Epithelial cell of prostate (primary cell): ENCODE results near the gene TMEM144.

Source experiments
- DNase-seq: peaks from one replicate; pipeline ENCODE4 v3.0.0-alpha.2; 2011; ENCODE audit warnings: low read depth, low spot score
- H3K27ac ChIP-seq: fragments of 450-650 bp; 2 replicates; pipeline ENCODE4 v1.5.1; 2017; ENCODE audit warnings: mild to moderate bottlenecking

The TMEM144 gene

GRCh38 chr4:158209825-158210807 lies at the start of gene TMEM144:
Gene TMEM144 (plus strand): TSS chr4:158210486. CDS start chr4:158212668, 2,182 bp downstream.
- peak within 1 kb of the TSS; percentile 67 for H3K27ac ChIP-seq
- peak; percentile 49 for DNase-seq

DNA sequence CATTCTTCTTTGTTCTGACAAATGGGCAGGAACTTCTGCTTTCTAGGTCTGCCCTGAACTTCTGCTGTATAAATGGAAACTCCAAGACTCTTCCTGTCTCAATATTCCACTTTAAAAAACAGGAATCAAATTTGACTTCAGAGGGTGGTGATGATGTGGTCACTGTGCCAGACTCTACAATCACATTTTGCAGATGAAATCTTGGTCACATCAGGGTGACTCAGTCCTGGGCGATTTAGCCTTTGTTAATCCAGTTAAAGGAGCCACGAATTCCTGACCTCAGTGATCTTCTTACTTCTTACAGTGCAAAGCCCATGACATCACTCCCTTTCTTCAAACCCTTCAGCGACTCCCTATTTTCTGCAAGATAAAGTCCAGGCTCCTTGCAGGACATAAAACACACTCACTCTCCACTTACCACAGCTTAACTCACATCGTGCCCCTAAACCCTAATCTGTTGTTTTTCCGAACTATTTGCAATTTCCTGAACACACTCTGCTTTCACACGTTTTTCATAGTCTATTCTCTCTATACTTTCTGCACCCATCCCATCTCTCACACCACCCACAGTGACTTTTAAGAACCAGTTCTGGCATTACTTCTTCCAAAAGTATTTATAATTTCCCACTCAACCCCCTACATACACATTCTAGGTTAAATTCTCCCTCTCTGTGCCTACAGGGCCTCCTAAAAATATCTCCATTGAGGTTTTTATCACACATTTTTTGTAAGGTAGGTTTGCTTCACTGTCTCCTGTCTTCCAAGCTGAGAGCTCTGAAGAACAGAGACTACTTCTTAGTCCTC lies 48.5 kb upstream of the TMEM144 start:
- DNase-seq = no peak
- H3K27ac ChIP-seq = peak overlapping the region; percentile 44

GRCh38 chr4:158162631-158163030 lies 47.7 kb upstream of the TMEM144 start:
- no peak for DNase-seq
- no peak overlapping the region for H3K27ac ChIP-seq

- H3K27ac ChIP-seq = no peak overlapping the region
- no peak for DNase-seq
Observed at GRCh38 chr4:158163941-158164767, 46.1 kb upstream of the TMEM144 start.

DNA sequence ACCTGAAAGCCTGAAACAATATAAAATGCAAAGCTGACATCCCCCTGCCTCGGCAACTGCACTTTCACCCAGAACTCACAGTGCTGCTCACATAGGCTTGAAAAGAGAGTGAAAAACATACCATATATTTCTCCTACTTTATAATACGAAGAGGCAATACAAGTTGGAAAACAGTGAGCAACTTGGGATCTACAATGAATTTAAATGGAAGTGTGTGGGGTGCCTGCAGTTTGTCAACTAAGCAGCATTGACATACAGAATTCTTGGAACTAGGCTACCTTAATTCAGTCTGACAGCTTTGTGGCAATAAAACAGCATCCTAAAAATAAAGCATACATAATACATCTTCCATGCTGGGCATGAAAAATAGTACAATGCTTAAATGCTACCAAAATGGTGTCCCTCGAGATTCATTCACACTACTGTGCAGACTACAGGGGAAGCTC lies 45.5 kb upstream of the TMEM144 start:
- no peak overlapping the region for H3K27ac ChIP-seq
- no peak for DNase-seq

DNA sequence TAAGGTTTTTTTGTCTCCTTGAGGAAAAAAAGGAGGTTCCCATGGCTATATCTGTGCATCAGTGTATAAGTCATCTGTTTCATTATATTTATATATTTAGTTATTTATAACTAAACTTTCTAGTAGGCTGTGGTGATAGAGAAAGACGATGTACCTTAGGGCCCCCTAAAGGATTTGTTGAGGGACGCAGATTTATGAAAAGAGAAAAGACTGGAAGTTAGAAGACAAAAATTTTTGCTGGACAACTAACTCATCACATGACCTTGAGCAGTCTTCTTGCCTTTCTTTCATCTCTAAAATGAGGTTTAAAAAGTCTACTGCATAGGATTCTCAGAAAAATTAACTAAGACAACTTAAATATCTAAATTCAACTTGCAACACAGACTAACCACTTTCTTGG lies 43.6 kb upstream of the TMEM144 start:
- no peak for DNase-seq
- no peak overlapping the region for H3K27ac ChIP-seq

DNA sequence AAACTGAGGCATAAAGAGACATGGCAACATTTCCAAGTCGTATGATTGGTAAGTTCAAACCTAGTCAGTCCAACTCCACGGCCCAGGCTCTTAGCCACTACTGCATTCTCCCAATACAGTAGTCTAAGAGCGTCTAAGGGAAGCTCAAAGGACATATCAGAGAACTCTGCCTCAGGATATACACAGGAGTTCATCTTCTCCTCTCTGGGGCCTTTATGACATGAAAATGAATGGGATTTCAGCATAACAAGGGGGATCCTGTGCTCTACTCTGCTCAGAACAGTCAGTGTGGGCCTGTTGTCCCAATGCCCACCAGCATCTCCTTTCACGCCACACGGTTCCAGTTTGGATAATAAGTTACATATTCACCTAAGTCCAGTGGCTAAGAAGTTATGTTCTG lies 41.7 kb upstream of the TMEM144 start:
- no peak for DNase-seq
- no peak overlapping the region for H3K27ac ChIP-seq

GRCh38 chr4:158169506-158169905 lies 40.8 kb upstream of the TMEM144 start:
- peak overlapping the region; percentile 57 for H3K27ac ChIP-seq
- DNase-seq = no peak

DNA sequence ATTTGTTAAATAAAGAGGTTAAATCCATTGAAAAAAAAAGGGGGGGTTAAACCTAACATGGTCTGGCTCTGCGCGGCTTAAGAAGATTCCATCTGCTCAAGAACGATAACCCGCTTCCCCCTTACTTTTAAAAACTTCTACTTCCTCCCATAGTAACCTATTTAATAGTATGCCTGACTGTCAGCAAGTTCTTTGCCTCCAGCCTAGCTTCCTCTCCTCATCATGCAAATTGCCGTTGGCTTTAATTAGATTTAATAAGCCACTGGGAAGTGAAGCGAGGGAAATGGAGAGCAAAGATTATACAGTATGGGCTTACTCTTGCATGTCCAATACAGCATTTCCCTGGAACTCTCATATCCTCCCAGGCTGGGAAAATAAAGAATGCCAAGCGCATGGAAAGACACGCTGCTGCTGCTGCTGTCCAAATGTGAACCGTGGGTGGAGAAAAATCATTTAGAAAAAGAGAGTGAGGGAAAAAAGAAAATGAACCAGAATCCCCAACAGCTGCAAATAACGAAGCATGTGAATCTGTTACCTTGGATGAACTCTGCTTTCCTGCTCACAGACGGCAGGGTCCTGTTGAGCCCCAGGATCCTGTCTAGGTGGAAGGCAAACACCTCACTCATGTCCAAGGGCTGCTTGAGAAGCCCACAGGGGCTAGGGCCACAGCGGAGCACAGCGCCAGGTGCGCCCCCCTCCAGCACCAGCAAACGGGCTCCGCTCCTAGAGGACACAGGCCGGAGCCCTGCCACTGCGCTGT lies 40.2 kb upstream of the TMEM144 start:
- no peak for DNase-seq
- H3K27ac ChIP-seq = peak overlapping the region; percentile 57

GRCh38 chr4:158170691-158171561 lies 39.4 kb upstream of the TMEM144 start:
- peak overlapping the region; percentile 57 for H3K27ac ChIP-seq
- DNase-seq = peak; percentile 75

- H3K27ac ChIP-seq = peak within 1 kb of the TSS; percentile 57
- no peak for DNase-seq
Observed at GRCh38 chr4:158172261-158173258, 37.7 kb upstream of the TMEM144 start, which contains the start of gene GASK1B. Gene GASK1B (minus strand): TSS chr4:158173025. CDS start chr4:158171375, 1,650 bp downstream.

- DNase-seq = no peak
Observed at GRCh38 chr4:158176108-158176507, 34.2 kb upstream of the TMEM144 start.

DNA sequence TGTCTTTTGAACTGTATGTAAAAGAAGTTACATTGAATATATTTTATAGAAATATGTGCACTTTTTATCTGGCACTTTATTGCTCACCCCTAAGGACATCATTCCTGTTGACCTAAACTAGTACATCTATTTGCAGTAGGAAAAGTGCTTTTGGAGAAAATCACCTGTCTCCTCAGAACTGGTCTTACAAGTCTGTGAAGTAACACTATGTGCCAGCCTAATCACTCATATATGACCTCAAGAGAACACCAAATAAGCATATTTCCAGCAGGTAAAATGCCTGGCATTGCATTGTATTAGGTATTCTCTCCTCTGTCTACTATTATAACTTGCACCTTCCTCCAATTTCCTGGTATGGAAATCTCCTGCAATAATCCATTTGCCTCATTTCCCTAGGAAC lies 33.5 kb upstream of the TMEM144 start:
- peak overlapping the region; percentile 21 for H3K27ac ChIP-seq
- DNase-seq = no peak

More at GRCh38 chr4:158176108-158176507, 34.2 kb upstream of the TMEM144 start:
- H3K27ac ChIP-seq = peak overlapping the region; percentile 21

GRCh38 chr4:158179465-158179864 lies 30.8 kb upstream of the TMEM144 start:
- no peak for DNase-seq
- H3K27ac ChIP-seq = no peak overlapping the region

DNA sequence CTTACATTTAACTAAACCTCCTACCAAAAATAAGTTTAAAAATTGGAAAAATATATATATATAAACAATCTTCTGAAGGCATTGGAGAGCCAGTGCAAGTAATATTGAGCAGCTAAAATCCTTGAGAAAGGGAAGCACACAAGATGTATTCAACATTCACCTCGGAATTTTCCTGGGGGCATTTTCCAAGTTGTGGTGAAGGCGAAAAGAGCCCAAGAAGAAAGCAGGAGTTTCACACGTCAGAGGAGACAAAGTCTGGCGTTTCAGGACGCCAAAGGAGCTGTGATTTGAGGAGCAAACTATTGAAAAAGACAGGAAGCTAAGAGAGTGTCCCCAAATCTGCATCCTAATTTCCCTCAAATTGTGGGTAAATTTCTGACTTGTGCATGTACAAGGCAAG lies 28.4 kb upstream of the TMEM144 start:
- H3K27ac ChIP-seq = no peak overlapping the region

DNA sequence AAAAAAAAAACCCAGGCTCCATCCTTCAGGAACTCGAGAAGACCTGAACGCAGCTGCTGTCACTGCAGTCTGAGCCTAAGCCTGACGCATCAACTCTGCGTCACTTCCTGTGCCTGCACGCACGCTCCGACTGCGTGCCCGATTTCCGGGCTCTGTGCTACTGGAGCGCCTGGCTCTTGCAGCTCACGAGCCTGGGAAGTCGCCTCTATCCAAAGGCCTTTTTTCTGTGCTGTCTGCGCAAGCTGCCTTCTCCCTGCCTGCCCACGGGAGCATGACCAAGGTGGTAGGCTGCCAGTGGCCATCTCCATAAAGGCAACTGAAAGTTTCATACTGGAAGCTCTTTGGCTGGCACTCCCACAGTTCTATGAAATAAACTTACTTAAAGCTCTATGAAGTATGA lies 27.6 kb upstream of the TMEM144 start:
- no peak for DNase-seq
- H3K27ac ChIP-seq = no peak overlapping the region

More for the DNA sequence above, 28.4 kb upstream of the TMEM144 start:
- DNase-seq = no peak

DNA sequence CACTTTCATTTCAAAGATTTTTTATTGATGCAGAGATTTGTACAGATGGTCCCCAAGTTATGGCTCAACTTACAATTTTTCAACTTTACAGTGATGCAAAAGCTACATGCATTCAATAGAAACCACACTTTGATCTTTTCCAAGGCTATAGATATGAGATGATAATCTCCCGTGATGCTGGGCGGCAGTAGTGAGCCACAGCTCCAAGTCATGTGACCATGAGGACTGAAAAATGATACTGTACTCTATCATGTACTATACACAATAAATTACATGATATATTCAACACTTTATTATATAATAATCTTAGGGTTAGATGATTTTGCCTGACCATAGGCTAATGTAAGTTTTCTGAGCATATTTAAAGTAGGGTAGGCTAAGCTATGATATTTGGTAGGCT lies 23.5 kb upstream of the TMEM144 start:
- DNase-seq = no peak
- no peak overlapping the region for H3K27ac ChIP-seq
